ENCODE results near the gene TANGO2.

DNA sequence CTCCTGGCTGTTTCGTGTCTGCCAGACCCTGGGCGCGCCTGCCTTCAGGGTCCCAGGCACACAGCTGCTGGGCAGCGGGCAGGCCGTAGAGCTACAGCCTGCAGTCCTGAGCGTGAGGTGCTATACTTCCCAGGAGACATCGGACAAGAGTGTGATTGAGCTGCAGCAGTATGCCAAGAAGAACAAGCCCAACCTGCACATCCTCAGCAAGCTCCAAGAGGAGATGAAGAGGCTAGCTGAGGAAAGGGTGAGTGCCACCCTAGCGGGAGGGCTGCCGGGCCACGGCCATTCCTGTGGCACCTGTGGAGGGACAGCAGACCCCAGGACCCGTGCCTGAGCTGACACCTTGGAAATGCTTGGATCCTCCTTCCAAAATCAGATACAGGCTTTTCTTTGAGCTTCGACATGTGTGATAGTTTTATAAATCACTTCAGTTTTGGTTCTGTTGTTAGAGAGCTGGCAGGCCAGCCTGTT is 87.9 kb downstream of the TANGO2 start:
- TF ChIP-seq, protein P1, sequence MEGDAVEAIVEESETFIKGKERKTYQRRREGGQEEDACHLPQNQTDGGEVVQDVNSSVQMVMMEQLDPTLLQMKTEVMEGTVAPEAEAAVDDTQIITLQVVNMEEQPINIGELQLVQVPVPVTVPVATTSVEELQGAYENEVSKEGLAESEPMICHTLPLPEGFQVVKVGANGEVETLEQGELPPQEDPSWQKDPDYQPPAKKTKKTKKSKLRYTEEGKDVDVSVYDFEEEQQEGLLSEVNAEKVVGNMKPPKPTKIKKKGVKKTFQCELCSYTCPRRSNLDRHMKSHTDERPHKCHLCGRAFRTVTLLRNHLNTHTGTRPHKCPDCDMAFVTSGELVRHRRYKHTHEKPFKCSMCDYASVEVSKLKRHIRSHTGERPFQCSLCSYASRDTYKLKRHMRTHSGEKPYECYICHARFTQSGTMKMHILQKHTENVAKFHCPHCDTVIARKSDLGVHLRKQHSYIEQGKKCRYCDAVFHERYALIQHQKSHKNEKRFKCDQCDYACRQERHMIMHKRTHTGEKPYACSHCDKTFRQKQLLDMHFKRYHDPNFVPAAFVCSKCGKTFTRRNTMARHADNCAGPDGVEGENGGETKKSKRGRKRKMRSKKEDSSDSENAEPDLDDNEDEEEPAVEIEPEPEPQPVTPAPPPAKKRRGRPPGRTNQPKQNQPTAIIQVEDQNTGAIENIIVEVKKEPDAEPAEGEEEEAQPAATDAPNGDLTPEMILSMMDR (IDR thresholded peaks at IDR 0.05 in 2 of 3, conservative IDR thresholded peaks at IDR 0.05 in 1 of 3; ENCODE audit: insufficient read depth in 2 of 3, low read depth in 1 of 3, low read length in 3 of 3), result no peak
- TF ChIP-seq ZEB2 (IDR thresholded peaks at IDR 0.05), result no peak
- TF ChIP-seq ZNF699 (CRISPR knock-in tag; IDR thresholded peaks at IDR 0.05; ENCODE audit: insufficient replicate concordance), result no peak
- TF ChIP-seq NRF1 (conservative IDR thresholded peaks at IDR 0.05 in 1 of 2, IDR thresholded peaks at IDR 0.05 in 1 of 2), result no peak

All from K562 (cell line).